Esophagus squamous epithelium (tissue), 5 donors: ENCODE results near the gene VTCN1. TPM values are rescaled to one million over a fixed set of nuclear protein-coding genes. Genes with fewer than 3 reads are reported as not detected.

ENCODE experiments used
- DNase-seq: peaks from one replicate; lab custom pipeline; 2025; lab: John Stamatoyannopoulos, UW
- H3K27ac ChIP-seq, 4 donors: fragments of 200-600 bp; sonication (generic); one replicate each; pipeline ENCODE4 v1.5.1; 2016 to 2019; ENCODE audit warnings: mild to moderate bottlenecking in 1 of 4
- H3K27me3 ChIP-seq, 4 donors: fragments of 200-600 bp; sonication (generic); 1 replicate in 3 of 4; 2 replicates in 1 of 4; pipeline versions ENCODE4 v1.5.1 to v1.6.0; 2017 to 2021; ENCODE audit warnings: antibody characterized with exemption in 1 of 4
- H3K36me3 ChIP-seq, 3 donors: fragments of 200-600 bp; sonication (generic); one replicate each; pipeline ENCODE4 v1.5.1; 2016 to 2019
- H3K4me1 ChIP-seq, 3 donors: fragments of 200-600 bp; sonication (generic); one replicate each; pipeline ENCODE4 v1.5.1; 2017 to 2019
- H3K4me3 ChIP-seq, 4 donors: fragments of 200-600 bp; sonication (generic); 1 replicate in 3 of 4; 2 replicates in 1 of 4; pipeline ENCODE4 v1.5.1; 2016 to 2019; ENCODE audit warnings: mild to moderate bottlenecking in 2 of 4, moderate library complexity in 1 of 4
- H3K9me3 ChIP-seq, 3 donors: fragments of 200-600 bp; sonication (generic); one replicate each; pipeline ENCODE4 v1.5.1; 2016 to 2019
- POLR2A ChIP-seq, 4 donors: fragments of 450-650 bp; IDR thresholded peaks; one replicate each; pipeline ENCODE4 v1.6.1; 2017; ENCODE audit warnings: antibody characterized with exemption in 4 of 4, mild to moderate bottlenecking in 4 of 4, moderate library complexity in 3 of 4
- whole genome bisulfite sequencing, 2 donors: methylation state at CpG; one replicate each; pipeline ENCODE4 v1.1.5; 2018; 5-methylcytosine and 5-hydroxymethylcytosine counted together
- intact Hi-C: fragments of 100-400 bp; cut with DNase I; formaldehyde crosslinking; loops from one replicate; pipeline ENCODE4 v1.15.0; 2022
- total RNA-seq, 4 donors: library from RNA; depleted of rRNA; stranded (reverse); fragments of >200 nt; gene quantifications; one replicate each; pipeline ENCODE4 v1.1.0, GENCODE V29; 2016
- TF ChIP-seq, protein P1 (sequence below), 6 experiments: fragments of 450-650 bp in 4 of 6; fragments of 200-600 bp in 2 of 6; sonication (generic) in 2 of 6; IDR thresholded peaks; one replicate each; pipeline ENCODE4 v1.5.1; 2016 to 2019; ENCODE audit warnings: antibody characterized with exemption in 6 of 6, mild to moderate bottlenecking in 4 of 6, moderate library complexity in 4 of 6
- donor health status: DM: yes; HTN: yes; CAD: no.

The VTCN1 gene
- total RNA-seq, 4 donors from 2014 or later, result 1.9 TPM; not detected in 3

DNA sequence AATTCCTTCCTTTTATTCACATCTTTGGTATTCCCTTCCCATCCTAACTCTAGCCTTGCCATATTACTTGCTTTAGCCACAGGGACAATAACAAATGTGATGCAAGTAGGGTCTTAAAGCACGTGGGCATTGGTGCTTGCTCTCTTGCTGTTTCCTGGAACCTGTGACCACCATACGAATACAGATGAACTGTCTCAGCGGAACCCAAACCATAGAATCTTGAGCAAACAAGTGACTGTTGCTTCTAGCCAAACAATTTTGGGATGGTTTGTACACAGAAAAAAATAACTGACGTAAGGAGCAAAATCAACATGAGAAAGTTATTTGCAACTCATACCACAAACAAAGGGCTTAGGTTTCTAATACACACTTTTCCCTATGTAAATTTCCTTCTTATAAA, 15.2 kb upstream of the VTCN1 start:
- TF ChIP-seq, protein P1, sequence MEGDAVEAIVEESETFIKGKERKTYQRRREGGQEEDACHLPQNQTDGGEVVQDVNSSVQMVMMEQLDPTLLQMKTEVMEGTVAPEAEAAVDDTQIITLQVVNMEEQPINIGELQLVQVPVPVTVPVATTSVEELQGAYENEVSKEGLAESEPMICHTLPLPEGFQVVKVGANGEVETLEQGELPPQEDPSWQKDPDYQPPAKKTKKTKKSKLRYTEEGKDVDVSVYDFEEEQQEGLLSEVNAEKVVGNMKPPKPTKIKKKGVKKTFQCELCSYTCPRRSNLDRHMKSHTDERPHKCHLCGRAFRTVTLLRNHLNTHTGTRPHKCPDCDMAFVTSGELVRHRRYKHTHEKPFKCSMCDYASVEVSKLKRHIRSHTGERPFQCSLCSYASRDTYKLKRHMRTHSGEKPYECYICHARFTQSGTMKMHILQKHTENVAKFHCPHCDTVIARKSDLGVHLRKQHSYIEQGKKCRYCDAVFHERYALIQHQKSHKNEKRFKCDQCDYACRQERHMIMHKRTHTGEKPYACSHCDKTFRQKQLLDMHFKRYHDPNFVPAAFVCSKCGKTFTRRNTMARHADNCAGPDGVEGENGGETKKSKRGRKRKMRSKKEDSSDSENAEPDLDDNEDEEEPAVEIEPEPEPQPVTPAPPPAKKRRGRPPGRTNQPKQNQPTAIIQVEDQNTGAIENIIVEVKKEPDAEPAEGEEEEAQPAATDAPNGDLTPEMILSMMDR (IDR thresholded peaks at IDR 0.05), result no peak
- TF ChIP-seq POLR2A (IDR thresholded peaks at IDR 0.05), result no peak
- intact Hi-C loops, result no loop called here
- H3K27ac ChIP-seq, result no peak overlapping the region
- WGBS, 2 donors, result 74 to 75% methylated on average over 4 of the region's 4 CpGs
- H3K27me3 ChIP-seq, result no peaks in the 10 kb centered on the region
- no peaks in the 10 kb centered on the region for H3K36me3 ChIP-seq
- no peak overlapping the region for H3K4me3 ChIP-seq
- H3K9me3 ChIP-seq, result no peaks in the 10 kb centered on the region
- H3K4me1 ChIP-seq, result no peaks in the 10 kb centered on the region
- no peak for DNase-seq

DNA sequence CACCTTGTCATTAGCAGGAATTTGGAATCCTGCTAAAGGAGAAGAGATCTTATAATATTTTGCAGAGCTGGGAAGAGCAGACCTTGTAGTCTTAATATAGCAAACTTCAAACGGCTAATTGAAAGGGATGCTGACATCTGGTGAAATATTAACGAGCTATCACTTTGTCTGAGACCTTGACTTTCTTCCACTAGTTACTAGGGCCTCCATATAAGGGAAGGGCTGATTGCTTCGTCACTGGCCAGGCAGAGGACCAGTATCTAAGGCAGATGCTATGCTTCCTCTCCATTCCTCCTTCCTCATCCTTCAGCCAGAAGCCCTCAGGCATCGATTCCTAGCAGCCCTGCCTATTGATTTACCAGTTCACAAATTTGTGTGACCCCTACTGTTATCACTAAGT, 6.0 kb upstream of the VTCN1 start:
- Histone ChIP-seq H3K36me3 (no peaks in the 10 kb centered on the region), H3K27ac (no peak overlapping the region), H3K4me3 (no peak overlapping the region), H3K4me1 (no peaks in the 10 kb centered on the region), H3K9me3 (peaks cover 0 to 6% (median 0%) of the 10 kb centered on the region in 3 donors), H3K27me3 (no peaks in the 10 kb centered on the region)
- intact Hi-C loops, result no loop called here
- DNase-seq, result no peak
- TF ChIP-seq, protein P1 (IDR thresholded peaks at IDR 0.05), result no peak
- no peak for TF ChIP-seq POLR2A (IDR thresholded peaks at IDR 0.05)
- 65 to 82% methylated on average over 4 of the region's 4 CpGs for WGBS, 2 donors

DNA sequence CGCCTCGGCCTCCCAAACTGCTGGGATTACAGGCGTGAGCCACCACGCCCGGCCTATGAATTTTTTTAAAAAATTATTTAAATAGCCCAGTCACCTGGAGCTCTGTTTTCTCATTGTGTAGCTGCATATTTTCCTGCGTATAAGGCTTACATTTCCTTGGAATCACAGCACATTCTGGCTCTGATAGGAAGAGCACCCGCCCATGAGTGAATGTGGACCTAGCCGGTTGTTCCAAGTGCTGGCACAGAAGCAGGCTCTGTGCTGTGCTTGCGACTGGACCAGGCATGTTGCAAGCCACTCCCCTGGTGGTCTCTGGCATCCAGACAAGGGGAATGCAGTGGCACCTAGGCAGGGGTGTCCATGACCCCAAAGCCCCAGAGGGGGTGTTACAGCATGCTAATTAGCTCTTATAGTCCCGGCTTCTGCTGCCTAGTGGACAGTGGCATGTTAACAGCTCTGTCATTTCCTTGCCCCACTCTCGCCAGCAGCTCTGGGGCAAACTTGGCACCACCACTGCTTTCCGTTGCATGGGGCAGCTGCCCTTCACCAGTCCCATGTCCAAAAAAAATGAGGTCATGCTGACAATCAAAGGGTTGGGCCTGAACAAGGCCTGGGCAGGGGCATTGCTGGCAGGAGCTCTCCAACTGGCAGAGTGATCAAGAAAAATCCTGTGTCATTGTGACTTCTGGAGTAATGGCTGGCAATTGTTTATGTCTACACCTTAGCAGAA, 5.2 kb upstream of the VTCN1 start:
- WGBS, 2 donors, result 50 to 70% methylated on average over 2 to 10 of the region's 12 CpGs
- H3K27me3 ChIP-seq, result no peaks in the 10 kb centered on the region
- TF ChIP-seq, protein P1 (IDR thresholded peaks at IDR 0.05), result no peak
- TF ChIP-seq POLR2A (IDR thresholded peaks at IDR 0.05), result no peak
- intact Hi-C loops, result no loop called here
- H3K9me3 ChIP-seq, result peaks cover 0 to 6% (median 0%) of the 10 kb centered on the region in 3 donors
- H3K36me3 ChIP-seq, result no peaks in the 10 kb centered on the region
- H3K27ac ChIP-seq, result no peak overlapping the region
- DNase-seq, result no peak
- peaks cover 0 to 5% (median 0%) of the 10 kb centered on the region in 3 donors for H3K4me1 ChIP-seq
- H3K4me3 ChIP-seq, result no peak overlapping the region

DNA sequence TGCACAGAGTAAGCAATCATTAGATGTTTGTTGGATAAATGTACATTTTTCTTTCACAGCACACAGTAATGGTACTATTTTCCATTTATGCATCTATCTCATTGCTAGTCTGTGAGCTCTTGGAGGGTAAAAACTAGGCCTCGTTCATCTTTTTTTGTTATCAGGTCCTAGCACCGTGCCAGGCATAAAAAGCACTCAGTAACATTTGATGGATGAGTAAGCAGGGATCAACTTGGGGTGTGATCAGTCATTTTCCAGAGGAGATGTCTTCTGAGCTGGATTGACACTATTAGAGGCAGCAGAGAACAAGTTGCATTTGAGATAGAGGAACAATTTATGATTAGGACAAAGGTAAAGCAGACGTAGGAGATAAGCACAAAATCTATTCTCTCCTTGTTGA, 4.3 kb upstream of the VTCN1 start:
- no peak for TF ChIP-seq POLR2A (IDR thresholded peaks at IDR 0.05)
- TF ChIP-seq, protein P1 (IDR thresholded peaks at IDR 0.05), result no peak
- H3K4me3 ChIP-seq, result no peak overlapping the region
- peaks cover 0 to 4% (median 0%) of the 10 kb centered on the region in 4 donors for H3K27me3 ChIP-seq
- DNase-seq, result no peak
- H3K4me1 ChIP-seq, result peaks cover 0 to 14% (median 0%) of the 10 kb centered on the region in 3 donors
- no peaks in the 10 kb centered on the region for H3K36me3 ChIP-seq
- H3K27ac ChIP-seq, result no peak overlapping the region
- H3K9me3 ChIP-seq, result peaks cover 0 to 6% (median 0%) of the 10 kb centered on the region in 3 donors
- intact Hi-C loops, result no loop called here
- 43 to 59% methylated on average over 3 of the region's 3 CpGs for WGBS, 2 donors

DNA sequence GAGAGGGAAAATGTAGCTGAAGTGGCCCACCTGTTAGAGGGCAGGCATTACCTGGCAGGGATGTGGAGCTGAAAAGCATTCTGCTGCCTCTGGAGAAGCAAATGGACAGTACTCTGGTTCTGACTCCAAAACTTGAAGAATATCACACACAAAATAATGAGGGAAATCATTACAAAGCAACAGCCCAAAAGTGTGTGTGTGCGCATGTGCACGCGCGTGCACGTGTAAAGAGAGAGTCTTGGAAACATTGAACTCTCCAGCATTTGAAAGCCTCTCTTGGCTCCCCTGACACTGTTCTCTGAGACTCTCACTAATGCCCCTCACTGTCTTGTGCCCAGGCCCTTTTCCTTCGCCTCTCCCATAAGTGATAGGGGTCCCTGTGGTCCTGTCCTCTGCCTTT, 2.3 kb upstream of the VTCN1 start:
- TF ChIP-seq, protein P1 (IDR thresholded peaks at IDR 0.05), result no peak
- no peak for TF ChIP-seq POLR2A (IDR thresholded peaks at IDR 0.05)
- Histone ChIP-seq H3K4me3 (no peak overlapping the region), H3K36me3 (no peaks in the 10 kb centered on the region), H3K27me3 (peaks cover 0 to 17% (median 0%) of the 10 kb centered on the region in 4 donors), H3K4me1 (peaks cover 0 to 16% (median 0%) of the 10 kb centered on the region in 3 donors), H3K27ac (no peak overlapping the region), H3K9me3 (peaks cover 0 to 4% (median 0%) of the 10 kb centered on the region in 3 donors)
- 97 to 98% methylated on average over 6 of the region's 6 CpGs for WGBS, 2 donors
- no peak for DNase-seq
- intact Hi-C loops, result no loop called here
